GM18511 (cell line): Measurements from ENCODE around the gene EXOSC5.

Experiments used
- ATAC-seq: cut with Tn5 transposase; IDR thresholded peaks from one replicate; pipeline ENCODE4 v1.9.1; 2021; ENCODE audit warnings: mild to moderate bottlenecking, moderate library complexity; ENCODE audit not compliant: unreplicated experiment

EXOSC5 gene

DNA sequence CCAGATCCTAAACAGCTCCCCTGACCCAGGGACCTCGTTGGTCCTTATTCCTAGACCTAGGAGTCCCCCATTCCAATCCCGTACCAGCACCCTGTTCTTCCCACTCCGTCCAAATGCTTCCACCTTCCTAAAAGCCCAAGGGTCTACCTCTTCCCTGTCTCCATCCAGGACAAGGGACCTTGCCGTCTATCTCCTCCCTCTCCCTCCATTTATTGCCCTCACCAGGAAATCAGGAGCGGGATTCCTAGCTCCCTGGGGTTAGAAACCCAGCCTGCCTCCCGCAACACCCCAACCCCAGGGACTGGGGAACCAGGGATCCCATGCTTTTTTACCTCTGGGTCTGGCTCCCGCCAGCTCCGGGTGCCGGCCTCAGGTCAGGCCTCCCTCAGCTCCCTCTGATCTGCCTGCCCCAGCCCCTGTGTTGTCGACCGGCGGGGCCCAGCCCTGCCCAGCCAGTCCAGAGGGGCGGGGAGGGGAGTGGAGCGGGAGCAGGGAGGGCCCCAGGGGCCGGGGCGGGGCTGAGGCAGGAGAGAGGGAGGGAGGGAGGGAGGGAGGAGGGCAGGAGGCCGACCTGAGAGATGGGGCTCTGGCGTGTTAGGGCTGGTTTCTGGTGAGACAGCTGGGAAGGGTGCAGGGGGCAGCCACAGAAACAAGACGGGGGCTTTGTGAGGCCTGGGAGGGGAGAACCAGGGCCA lies 29.9 kb upstream of the EXOSC5 start, which contains the start of gene B3GNT8:
Gene B3GNT8, minus strand, starts transcription at position 423 of the 695 bp plus-strand sequence. CDS start 596 bp downstream, outside the sequence.
- ATAC-seq, result peak; percentile 50

- no peak for ATAC-seq
Measured at GRCh38 chr19:41426116-41426841, 29.1 kb upstream of the EXOSC5 start.

DNA sequence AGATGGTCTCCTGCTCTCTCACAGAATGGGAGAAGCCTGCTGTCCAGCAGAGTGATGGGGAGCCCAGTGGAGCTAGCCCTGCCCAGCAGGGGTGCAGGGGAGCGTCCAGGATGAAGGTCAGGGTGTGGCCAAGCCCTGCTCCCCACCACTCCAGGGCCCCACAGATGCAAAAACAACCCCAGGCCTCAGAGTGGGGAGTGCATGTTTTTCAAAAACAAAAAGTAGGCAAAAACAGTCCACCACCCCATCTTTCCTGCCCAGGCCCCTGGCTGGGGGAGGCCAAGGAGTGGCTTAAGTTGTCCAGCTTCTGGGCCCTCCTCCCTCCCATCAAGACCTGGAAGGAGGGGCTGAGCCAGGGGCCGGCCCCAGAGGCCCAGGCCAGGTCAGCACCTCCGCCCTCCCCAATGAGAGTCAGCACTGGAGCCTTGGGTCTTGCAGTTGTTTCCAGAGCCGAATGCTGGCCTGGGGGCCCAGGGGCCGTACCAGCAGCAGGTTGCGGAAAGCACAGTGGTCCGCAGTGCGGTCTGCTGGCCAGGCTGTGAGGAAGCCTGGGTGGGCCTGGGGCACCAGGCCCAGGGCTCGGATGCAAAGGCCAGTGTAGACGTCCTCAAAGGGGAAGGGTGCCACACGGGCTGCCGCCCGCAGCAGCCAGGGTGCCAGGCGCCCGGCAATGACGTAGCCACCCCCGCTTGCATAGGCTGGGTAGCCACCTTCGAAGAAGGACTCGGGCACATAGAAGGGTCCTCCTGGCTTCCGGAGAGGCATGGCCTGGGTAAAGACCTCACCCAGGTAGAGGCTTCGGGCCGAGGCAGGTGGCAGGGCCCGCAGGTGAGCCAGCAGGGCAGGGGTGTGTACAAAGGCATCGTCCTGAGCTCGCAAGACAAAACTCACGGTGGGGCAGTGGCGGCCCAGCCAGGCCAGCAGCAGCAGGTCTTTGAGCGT lies 28.3 kb upstream of the EXOSC5 start:
- ATAC-seq, result no peak

DNA sequence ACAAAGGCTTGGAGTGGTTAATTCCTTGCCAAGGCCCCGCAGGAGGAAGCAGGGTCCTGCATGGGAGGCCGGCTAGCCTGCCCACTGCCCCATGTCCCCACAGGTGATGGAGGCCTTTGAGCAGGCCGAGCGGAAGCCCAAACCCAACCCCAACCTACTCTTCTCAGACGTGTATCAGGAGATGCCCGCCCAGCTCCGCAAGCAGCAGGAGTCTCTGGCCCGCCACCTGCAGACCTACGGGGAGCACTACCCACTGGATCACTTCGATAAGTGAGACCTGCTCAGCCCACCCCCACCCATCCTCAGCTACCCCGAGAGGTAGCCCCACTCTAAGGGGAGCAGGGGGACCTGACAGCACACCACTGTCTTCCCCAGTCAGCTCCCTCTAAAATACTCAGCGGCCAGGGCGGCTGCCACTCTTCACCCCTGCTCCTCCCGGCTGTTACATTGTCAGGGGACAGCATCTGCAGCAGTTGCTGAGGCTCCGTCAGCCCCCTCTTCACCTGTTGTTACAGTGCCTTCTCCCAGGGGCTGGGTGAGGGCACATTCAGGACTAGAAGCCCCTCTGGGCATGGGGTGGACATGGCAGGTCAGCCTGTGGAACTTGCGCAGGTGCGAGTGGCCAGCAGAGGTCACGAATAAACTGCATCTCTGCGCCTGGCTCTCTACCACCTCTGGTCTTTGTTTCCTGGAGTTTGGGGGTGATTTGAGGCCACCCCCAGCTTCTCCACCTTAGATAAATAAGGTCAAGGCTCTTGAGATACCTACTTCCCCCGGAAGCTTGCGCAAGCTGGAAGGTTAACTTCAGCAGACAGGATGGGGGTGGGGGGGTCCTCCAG lies 27.4 kb upstream of the EXOSC5 start:
- no peak for ATAC-seq

DNA sequence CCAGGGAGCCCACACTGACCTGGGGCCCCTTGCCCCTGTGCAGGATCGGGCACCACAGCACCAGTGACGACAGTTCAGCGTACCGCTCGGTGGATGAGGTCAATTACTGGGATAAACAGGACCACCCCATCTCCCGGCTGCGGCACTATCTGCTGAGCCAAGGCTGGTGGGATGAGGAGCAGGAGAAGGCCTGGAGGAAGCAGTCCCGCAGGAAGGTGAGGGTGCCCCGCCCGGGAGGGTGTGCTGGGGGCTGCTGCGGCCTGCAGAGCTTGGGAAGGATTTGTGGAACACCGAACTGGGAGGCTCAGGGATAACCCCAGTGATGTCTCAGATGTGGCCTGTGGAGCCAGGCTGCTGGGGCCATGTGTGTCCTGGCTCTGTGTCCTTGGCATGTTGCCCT lies 25.8 kb upstream of the EXOSC5 start:
- no peak for ATAC-seq

DNA sequence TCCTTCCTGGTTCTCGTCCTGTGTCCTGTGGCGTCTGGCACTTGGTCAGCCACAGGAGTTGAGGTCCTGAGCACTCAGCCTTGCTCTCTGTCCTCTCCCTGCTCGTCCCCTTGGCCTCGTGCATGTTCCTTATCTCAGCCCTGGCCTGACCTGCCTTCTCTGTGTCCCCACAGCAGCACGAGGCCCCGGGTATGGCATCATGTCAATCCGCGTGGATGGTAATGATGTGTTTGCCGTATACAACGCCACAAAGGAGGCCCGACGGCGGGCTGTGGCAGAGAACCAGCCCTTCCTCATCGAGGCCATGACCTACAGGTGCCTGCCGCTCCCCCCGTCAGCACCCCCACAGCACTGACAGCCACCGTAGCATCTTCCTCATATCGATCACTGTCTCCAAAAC lies 25.3 kb upstream of the EXOSC5 start:
- ATAC-seq, result no peak

DNA sequence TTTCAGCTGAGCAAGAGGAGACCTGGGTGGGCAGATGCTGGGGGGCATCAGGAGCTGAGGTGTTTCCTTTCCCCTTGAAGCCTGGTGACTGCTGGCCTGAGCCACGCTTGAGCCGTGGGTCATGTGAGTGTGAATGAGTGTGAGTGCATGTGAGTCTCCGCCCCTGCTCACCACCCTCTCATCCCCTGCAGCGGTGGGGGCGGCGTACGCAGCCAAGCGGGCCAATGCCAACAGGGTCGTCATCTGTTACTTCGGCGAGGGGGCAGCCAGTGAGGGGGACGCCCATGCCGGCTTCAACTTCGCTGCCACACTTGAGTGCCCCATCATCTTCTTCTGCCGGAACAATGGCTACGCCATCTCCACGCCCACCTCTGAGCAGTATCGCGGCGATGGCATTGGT lies 24.8 kb upstream of the EXOSC5 start:
- ATAC-seq, result no peak

DNA sequence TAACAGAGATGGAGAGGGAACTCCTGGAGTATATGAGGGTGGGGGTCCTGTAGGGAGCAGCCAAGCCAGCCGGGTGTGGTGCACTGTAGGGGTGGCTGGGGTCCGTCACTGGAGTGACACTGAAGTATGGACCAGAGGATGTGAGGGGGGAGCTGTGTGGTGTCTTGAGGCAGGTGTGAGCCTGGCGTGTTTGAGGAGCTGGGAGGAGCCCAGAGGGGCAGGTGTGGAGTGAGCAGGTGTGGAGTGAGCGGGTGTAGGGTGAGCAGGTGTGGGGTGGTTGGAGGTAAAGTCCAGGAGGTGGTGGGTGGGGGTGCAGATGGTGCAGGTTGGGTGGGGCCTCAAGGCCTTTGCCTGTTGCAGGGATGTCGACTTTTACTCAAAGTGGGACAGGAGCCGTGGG lies 24.2 kb upstream of the EXOSC5 start:
- ATAC-seq, result no peak

GRCh38 chr19:41420101-41420880 lies 23.1 kb upstream of the EXOSC5 start:
- no peak for ATAC-seq

GRCh38 chr19:41416194-41416674 lies 19.1 kb upstream of the EXOSC5 start:
- no peak for ATAC-seq

DNA sequence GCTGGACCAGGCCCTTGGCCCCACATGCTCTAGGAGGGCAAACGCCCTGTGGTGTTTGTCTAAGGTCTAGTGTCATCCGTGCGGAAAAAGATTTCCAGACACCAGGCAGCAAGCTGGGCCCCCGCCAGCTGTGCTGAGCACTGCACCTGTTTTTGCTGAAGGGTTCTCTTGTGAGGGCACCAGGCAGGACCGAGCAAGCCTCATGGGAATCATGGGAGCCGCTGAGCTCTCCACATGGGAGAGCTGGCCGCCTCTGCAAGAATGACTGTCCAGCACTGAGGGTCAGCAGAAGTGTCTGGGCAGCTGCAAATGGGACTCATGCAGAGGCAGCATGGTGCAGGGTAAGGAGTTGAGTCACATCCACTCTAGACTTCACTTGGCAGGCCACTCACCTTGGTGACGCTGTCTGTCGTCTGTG lies 18.0 kb upstream of the EXOSC5 start:
- ATAC-seq, result no peak

DNA sequence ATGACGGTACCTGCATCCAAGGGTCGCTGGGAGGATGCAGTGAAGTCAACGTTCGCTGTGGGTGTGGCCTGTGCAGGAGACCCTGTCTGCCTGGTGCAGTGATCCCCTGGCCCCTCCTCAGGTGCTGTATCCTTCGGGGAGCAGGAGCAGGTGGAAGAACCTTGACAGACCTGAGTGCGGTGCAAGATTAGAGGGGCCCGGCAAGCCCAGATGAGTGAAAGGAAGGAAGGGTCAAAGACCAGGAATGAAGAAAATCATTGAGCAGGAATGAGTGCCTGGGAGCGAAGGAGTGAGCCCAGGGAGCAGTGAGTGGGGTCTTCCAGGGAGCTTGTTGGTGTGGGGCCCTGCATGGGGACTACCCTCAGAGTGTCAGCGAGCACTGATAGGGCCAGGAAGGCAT lies 17.3 kb upstream of the EXOSC5 start:
- ATAC-seq, result no peak

DNA sequence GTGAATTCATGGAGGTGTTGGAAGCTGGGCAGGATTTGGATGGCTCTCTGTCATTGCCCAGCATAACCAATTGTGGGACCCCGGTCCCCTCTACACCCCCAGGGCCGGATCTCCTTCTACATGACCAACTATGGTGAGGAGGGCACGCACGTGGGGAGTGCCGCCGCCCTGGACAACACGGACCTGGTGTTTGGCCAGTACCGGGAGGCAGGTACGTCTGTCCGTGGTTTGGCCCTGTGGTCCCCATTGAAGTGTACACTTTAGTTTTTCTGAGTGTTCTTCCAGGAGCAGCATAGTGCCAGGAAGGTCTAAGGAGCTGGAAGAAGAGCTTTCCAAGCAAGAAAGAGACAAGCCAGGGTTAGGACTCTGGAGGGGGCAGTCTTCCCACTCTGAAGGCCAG lies 16.8 kb upstream of the EXOSC5 start:
- ATAC-seq, result no peak

DNA sequence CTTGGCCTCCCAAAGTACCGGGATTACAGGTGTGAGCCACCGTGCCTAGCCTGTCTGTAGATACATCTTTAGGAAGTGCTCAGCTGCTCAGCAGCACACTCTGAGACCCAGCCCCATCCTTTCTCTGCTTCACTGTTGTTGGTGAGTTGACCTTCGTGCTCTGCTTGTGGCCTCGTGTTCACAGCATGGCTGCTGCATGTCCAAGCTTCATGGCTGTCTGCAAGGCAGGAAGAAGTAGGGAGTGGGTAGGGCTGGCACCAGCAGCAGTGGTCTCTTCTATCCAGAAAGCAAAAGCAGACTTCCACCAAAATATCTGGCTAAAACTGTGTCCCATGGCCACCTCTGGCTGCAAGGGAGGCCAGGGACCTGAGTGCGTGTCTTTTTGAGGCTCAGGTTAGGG lies 15.8 kb upstream of the EXOSC5 start:
- no peak for ATAC-seq

DNA sequence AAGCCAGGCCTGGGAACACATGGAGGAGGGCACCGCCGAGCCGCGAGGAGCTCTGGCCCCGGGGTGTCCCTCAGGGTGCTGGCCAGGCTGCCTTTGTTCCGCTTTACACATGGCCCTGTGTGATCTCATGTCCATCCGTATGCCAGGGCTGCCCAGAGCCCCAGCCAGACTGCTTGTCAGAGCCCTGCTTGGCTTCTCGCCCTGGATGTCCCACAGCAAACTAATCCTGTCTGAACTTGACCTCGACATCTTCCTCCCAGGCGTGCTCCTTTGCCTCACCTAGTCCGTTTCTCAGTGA lies 14.8 kb upstream of the EXOSC5 start:
- no peak for ATAC-seq

- no peak for ATAC-seq
Measured at GRCh38 chr19:41411100-41411967, 14.2 kb upstream of the EXOSC5 start.

DNA sequence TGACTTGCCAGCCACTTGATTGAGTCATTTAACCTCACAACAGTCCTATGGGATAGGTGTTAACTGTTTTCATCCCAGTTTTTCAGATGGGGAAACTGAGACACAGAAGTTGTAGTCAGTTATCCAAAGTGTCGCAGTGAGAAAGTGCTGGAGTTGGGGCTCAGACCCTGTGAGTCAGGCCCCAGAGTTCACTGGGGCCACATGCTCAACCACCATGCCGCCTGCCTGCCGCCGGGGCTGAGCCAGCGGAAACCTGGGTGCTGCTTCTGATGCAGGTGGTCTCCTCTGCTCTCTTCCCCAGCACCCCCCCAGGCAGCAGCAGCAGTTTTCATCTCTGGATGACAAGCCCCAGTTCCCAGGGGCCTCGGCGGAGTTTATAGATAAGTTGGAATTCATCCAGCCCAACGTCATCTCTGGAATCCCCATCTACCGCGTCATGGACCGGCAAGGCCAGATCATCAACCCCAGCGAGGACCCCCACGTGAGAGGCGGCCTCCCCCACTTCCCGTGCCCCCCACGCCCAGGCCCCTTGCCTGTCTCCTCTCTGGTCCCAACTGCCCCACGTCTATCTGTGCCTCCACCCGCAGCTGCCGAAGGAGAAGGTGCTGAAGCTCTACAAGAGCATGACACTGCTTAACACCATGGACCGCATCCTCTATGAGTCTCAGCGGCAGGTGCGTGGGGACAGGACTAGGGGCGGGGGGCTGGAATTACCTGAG lies 13.3 kb upstream of the EXOSC5 start:
- no peak for ATAC-seq

GRCh38 chr19:41409288-41409687 lies 12.1 kb upstream of the EXOSC5 start:
- ATAC-seq, result no peak
